ENCODE results near the gene NRG3.

GRCh38 chr10:82643601-82644000 lies 768.6 kb downstream of the NRG3 start:
- no peak for TF ChIP-seq CTCF (IDR thresholded peaks at IDR 0.05)
- TF ChIP-seq POLR2A (IDR thresholded peaks at IDR 0.05), result no peak
